Measurements from ENCODE around the gene AGPAT4.
"Not testable (repeated sequence)": the region's sequence is repeated elsewhere in the genome, so short reads cannot be mapped to it uniquely, and the experiment has no call there.

The AGPAT4 gene

DNA sequence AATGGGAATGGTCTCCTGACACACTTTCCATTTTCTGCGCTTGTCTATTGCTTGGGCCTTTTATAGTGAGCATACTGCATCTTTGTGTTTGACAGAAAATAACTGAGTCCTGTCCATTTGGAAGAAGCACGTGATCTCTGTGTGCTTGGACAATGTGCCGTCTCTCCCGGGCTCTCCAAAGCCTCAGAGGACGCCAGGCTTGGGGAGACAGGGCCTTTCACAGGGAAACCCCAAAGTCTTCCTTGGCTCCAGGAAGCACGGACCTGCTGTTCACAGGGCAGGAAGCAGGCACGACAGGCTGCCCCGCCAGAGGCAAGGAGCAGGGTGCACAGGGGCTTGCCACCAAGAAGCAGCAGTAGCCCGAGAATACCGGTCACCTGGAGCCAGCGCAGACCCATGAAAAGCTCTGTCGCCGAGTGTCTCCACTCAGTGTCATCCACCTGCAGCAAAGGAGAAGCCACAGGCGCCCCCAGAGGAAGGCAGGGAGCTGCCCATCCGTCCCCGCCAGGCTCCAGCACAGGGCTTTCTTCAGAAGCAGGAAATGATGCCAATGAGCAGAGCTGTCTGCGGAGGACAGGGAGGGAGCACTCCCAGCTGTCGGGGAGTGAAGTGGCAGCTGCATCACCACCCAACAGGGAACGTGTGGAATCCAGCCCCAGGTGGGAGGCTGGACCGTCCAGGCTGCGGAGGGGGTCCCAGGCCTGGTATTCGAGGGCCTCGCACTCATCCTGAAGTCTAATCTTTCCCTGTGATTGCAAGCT, 135.1 kb downstream of the AGPAT4 start:
- DNase-seq (ENCODE audit: low spot score), result no peak

DNA sequence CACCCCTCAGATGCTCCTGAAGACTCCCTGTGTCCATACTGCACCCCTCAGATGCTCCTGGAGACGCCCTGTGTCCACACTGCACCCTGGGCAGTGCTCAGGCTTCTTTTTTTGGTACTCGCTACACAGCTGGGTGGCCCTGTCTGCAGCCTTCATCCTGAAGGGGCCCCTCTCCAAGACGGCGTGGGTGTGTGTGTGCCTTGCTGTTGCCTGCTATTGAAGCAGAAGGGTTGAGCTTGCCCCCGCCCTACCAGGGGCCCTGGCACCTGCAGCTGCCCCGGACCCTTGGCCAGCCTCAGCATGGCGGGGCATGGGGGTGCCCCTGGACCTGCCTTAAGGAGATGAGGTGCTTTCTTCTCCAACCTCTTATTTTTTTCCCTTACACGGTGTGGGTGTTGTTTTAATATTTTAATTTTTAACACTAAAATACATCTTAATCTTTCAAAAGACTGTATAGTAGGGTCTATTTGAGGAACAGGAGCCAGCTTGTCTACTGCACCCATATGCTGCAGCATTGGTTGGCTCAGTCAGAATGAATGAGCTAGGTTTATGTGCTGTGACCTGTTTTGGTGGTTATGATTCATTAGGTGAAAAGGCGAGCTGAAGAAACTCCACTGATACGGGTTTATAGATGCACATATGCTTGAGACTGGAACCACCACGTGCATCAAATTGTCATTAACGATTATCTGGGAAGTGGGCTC, 135.9 kb downstream of the AGPAT4 start:
- DNase-seq (ENCODE audit: low spot score), result no peak

DNA sequence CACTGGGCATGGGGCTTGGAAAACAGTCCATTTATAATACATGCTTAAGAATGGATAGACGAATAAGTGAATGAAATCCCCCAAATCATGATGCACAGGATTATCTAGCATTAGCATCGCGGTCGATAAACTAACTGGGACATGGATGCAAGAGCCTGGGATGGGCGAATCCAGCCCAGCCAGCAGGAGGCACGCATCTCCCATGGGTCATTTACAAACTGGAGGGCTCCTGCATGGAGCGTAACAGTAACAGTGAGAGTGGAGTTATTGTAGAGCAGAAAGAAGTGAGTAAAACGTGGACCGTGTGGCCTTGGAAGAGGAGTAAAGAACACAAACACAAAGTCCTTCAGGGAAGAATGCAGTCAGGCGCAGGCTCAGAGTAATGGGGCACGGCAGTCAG, 136.5 kb downstream of the AGPAT4 start:
- no peak for DNase-seq (ENCODE audit: low spot score)

DNA sequence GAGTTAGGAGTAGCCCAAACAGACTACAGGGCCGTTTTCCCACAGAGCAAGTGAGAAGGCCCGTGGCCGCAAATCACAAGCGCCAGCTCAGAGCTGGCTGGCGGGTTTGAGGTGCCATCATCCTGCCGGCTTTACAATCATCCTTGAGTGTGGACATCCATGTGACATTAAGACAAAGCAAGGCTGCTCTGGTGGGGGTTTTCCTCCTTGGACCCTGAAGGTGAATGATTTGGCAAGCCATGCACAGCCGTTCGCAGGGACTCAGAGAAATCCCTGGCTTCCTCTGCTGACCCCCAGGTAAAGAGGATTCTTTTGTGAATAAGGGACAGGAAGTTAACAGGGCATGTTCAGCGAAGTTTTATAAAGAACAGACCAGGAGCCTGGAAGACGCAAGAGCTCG, 137.2 kb downstream of the AGPAT4 start:
- DNase-seq (ENCODE audit: low spot score), result no peak

DNA sequence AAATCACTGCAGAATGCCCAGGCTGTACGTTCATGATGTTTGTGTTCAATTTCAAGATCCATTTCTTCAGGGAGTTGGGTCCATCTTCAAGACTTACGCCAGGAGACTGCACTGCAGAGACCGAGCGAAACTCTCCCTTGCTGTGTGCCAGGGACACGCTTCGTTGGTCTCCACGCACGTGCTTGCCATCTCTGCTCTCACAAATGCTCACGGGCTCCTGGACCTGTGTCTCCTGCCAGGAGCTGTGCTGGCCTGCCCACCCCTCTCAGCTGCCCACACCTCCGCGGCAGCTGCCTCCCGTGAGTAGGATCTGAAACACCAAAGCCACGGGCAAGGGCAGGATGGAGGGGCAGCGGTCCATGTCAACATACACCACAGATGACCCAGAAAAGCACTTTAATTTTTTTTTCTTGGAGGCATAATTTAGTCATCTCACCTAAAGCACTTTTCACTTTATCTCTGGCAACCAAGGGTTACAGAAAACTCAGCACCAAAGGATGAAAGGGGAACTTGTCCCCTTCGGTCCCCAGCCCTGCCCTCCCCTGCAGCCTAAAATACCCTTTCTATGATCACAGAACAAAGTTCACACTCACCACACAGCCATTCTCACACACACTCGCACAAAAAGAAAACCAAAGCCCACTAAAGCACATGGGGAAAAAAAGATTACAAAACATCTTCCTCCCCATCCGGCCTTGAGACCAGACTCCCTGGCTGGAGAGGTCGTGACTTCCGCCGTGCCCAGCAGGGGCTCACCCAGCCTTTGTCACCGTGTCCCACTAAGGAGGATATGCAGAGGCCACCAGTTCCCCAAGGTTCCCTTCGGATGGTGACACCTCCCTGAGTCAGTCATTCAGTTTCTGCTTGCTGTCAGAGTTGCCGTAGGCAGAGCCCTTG, 137.9 kb downstream of the AGPAT4 start:
- no peak for DNase-seq (ENCODE audit: low spot score)

DNA sequence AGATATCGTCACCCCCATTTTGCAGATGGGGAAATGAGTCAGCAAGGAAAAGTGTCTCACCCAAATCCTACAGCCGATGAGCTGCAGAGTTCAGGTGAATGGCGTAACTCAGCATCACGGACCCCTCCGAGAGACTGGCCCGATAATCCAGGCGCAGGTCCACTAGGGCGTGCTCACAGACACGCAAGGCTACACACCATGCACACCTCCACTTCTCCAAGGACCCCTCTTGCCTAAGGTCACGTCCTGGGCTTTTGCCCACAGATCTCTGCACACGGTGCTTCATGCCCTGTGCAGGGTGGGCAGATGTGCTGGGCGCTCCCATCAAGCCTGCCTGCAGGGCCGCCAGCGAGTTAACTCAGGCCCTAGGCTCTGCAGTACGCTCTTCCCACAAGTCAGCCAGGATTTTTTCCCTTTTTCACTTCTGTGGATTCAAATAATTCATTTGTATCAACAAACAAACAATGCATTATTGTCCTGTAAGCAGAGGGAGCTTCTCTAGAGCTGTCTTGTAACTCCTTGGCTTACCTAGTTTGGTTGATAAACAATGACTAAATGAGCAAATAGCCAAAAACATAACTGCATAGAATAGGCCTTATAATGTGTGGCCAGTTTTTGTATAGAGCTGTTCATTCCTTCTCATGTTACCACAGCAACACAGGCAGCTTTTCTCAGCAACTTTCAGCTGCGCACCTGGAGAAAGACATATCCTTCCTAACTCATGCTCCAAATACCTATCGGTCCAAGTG, 139.1 kb downstream of the AGPAT4 start:
- DNase-seq (ENCODE audit: low spot score), result no peak

DNA sequence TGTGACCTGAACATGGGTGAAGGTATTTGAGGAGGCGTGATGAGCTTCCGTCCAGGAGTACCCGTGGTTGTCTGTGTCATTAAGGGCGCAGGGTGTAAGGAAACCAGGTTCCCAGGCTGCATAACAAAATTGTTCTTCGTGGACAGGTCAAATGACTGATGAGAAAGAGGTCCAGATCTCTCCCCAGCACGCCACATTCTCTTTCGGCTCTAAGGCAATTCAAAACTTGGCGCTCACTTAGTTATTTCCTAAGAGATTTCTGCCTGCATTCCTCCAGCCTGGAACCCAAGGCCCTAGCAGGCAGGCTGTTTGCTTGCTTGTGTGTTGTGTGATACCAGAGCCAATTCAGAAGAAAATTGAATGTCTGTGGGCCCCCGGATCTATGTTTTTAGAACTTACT, 139.9 kb downstream of the AGPAT4 start:
- DNase-seq (ENCODE audit: low spot score), result no peak

DNA sequence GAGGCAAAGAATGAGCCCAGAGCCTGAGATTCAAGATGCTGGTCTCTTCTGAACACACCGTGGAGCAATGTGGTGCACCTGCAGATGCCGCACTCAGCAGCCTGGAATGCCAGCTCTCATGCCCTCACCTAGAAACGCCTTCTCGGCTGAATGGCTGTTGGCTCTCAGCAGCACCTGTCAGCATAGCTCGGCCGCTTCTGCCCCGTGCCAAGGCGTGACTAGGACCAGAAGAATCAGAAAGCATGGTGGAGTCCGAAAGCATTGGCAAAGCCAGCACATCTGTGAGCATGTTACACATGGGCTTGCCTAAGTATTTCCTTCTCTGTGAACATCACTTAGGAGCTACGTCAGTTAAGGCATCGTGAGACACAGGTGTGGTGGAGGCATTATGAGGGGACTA, 141.5 kb downstream of the AGPAT4 start:
- no peak for DNase-seq (ENCODE audit: low spot score)

DNA sequence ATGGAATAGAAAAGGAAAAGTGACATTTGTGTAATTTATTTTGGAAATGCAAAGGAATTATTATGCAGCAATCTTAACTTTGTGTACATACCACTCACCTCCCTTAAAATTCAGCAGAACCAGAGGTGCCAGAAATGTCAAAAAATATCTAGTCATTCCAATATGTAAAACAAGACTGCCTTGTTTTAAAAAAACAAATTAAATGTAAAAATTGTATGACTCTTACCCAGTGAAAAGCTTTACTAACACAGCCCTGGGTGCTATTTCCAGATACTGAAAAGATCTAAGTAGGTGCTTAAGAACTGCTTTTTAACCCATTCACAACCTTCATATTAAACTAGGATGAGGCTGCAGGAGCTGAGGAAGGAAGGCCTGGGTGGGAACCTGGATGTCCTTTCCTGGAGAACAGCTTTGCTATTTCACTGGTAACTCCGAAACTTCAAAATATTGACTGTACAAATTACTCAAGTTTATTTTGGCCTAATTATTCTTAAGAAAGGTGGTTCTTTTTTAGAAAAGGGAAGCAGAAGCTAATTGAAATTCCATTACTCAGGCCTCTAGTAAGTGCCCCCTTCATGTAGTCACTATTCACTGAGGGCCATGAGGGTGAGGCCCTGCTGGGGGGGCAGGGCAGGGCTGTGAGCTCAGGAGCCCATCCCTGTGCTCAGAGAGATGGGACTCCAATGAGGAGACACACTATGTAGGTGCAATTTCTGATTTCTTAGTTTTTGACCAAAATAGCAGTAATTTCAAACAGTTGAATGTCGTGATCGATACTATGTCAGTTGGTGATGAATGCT, 142.7 kb downstream of the AGPAT4 start:
- DNase-seq (ENCODE audit: low spot score), result no peak

DNA sequence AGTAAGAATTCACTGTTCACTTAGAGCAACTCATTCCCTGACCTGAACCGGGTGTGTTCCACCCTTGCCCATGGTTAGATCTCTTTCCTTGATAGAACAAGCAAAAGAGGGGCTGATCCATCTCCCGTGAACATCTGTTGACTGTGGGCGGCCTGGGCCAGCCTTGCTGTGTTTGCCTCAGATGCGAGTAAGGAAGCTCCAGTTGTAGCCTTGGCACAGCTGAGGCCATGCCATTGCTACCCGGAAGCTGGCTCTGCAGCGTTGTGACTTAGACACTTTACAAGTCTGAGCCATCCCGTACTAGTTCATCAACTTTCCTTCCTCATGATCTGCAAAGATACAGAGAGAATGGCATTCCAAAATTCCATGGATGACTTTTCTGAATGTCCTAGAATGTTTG, 143.3 kb downstream of the AGPAT4 start:
- no peak for DNase-seq (ENCODE audit: low spot score)

DNA sequence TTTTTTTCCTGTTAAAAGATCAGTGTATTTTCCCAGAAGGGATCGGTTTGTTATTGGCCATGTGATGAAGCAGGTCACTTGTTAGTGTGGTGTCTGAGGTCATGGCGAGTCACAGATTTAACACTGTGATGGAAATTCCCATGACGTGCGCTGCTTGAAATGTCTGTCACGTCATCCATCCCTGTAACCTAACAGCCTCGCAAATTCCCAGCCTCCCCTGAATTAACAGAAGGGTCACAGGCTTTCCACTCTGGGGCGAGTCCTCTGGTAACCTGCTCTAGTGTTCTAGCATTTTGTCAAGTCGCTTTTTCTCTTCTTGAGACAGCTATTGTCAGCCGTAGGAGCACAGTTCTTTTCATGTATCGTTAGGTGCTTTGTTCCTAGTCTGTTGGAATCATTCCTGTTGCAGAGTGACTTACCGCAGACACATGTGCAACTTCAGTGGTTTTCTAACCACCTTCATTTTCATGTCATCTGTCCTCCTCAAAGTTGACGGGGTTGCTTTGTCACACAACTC, 145.1 kb downstream of the AGPAT4 start:
- DNase-seq (ENCODE audit: low spot score), result no peak

DNA sequence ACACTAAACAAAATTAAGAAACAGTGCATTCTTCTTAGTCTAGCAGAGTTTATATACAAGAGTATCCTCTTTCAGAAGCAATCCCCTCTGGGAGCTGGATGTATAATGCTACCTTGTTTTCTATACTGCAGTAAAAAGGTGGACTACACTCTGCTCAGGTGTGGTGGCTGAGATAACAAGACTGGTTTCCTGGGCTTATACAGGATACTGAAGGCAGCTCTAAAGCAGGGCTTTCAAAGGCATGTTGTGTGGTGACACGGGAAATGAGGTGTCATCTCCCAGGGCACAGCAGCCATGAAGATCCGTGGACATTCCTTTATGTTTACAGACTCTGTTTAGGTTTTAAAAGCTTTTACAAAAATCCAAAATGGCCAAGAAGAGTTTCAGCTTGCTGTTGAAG, 145.6 kb downstream of the AGPAT4 start:
- DNase-seq (ENCODE audit: low spot score), result no peak

DNA sequence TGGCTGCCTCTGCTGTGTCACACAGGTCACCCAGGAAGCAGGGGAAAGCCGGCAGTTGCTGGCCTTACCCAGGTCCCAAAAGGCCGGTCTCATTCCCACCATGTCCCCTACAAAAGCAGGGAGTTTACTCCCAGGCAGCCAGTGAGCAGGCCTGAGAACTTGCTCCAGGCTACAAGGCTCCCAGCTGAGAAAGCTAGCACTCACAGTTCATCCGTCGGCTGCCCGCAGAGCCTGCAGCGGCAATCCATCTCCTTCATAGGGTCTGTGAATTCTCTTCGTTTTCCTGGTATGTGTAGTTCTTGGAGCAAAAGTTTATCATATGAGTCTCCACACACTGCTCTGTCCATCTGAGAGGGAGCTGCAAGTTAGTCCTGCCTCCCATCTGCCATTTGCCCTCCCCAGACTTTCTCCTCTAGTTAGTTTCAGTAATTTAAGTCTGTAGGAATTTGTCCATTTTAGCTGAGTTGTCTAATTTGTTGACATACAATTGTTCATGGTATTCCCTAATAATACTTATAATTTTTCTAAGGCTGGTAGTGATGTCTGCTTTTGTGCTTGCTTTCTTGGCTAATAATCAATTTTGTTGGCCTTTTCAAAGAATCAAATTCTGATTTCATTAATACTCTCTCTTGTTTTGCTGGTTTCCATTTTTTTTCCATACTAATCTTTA, 146.7 kb downstream of the AGPAT4 start:
- no peak for DNase-seq (ENCODE audit: low spot score)

DNA sequence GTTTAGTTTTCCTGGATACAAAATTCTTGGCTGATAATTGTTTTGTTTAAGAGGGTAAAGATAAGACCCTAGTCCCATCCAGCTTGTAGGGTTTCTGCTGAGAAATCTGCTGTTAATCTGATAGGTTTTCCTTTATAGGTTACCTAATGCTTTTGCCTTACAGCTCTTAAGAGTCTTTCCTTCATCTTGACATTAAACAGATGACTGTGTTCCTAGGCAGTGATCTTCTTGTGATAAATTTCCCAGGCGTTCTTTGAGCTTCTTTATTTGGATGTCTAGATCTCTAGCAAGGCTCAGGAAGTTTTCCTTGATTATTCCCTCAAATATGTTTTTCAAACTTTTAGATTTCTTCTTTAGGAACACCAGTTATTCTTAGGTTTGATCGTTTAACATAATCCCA, 148.3 kb downstream of the AGPAT4 start:
- no peak for DNase-seq (ENCODE audit: low spot score)

DNA sequence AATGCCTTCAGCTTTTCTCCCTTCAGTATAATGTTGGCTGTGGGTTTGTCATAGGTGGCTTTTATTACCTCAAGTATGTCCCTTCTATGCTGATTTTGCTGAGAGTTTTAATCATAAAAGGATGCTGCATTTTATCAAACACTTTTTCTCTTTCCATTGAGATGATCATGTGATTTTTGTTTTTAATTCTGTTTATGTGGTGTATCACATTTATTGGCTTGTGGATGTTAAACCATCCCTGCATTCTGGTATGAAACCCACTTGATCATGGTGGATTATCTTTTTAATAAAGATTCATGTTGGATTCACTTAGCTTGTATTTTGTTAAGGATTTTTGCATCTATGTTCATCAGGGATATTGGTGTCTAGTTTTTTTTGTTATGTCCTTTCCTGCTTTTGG, 150.5 kb downstream of the AGPAT4 start:
- not testable (repeated sequence) for DNase-seq (ENCODE audit: low spot score)

DNA sequence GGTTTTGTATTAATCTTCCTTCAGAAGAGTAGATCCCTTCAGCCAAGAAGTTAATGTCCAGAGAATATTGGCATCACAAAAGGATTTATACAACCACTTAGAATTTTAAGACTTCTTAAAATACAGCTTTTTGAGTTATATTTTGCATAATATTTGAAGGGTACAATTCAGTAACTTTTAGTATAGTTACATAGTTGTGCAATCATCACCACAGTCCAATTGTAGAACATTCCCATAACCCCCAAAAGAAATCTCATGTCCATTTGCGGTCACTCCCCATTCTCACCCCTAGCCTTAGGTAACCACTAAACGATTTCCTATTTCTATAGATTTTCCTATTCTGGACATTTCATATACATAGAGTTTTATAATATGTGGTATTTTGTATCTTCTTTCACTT, 155.9 kb downstream of the AGPAT4 start:
- DNase-seq (ENCODE audit: low spot score), result no peak

DNA sequence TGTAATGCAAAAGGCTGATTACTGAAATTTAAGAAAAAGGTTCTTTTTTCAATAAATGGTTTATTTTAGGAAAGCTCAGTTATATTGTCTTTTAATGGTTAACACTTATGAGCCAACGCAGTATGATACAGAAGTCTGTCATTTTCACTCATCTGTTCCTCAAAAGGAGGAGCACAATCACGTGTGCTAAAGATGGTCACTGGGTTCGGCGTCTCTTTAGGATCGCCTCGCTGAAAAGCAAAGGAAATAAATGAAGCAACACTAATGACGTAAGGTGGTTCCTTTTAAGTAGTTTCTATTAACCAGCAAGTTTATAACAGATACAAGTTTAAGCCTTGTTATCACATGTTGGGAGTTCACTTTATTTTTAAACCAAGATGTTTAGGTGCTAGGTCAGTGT, 156.6 kb downstream of the AGPAT4 start:
- DNase-seq (ENCODE audit: low spot score), result no peak

DNA sequence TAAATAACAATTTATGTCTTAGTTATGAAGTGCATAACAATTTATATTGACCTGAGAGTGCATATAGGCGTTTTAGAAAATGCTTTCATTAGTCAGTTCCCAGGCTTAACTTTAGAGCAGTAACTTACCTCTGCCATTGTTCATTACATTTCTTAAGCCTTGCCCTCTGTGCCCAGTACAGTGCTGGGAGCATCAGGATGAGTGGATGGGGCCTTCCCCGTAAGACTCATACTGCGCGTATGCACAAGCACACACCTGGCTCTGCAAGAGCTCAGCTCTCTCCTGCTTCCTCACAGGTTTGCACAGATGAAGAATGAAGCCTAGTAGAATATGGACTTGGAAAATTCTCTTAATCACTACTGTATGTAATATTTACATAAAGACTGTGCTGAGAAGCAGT, 157.3 kb downstream of the AGPAT4 start:
- DNase-seq (ENCODE audit: low spot score), result no peak

DNA sequence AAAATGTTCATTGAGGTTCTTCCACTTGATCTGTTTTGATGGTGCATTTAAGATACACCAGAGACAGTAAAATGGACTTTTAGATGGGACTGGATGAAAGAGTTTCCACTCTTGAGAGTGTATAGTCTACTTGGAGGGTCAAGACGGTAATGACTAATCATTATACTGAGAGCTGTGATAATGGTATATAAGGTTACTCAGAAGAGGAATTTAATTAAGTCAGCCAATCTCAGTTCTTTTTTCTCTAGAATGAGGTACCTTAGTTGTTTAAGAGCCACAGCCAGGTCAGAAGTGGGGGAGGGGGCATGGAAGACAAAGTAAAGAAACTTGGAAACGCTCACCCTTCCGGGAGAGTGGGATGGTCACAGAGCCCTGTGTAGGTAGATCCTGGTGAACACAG, 158.4 kb downstream of the AGPAT4 start:
- no peak for DNase-seq (ENCODE audit: low spot score)

DNA sequence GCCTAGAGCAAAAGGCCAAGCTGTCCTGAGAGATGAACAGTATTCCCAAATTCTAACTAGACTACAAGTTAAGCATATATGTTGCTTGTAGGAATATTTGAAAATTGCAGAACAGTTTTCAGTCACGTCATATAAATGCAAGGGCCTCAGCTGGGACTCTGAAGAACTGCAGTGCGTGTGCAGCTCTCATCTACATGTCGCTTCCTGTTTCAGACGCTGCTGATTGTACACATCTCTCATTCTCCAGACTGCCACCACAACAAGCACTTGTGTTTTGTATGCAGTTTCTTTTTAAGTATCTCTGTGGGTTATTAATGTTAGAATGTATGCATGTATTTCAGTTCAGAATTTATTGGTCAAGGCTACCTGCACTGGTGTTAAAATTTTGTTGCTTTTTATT, 162.6 kb downstream of the AGPAT4 start:
- no peak for DNase-seq (ENCODE audit: low spot score)

Measured in SW480 (cell line).